ENCODE results near the gene IMPDH1.

IMPDH1 gene

GRCh38 chr7:128434413-128435326, 24.9 kb upstream of the IMPDH1 start:
- H3K36me3 ChIP-seq (ENCODE audit: control insufficient read depth in 1 of 2, insufficient read depth in 2 of 2, low read length in 2 of 2) = no peaks in the 10 kb centered on the region
- no peaks in the 10 kb centered on the region for H3K27me3 ChIP-seq (ENCODE audit: control insufficient read depth in 1 of 2, insufficient read depth in 2 of 2, low read length in 2 of 2)
- no peaks in the 10 kb centered on the region for H3K9me3 ChIP-seq (ENCODE audit: control insufficient read depth in 1 of 2, low read length in 2 of 2)
- no peak overlapping the region for H3K9ac ChIP-seq (ENCODE audit: low read depth in 1 of 2, low read length in 2 of 2)
- no peaks in the 10 kb centered on the region for H3K4me1 ChIP-seq (ENCODE audit: control insufficient read depth in 1 of 2, insufficient read depth in 2 of 2, low read length in 2 of 2)
- no peak overlapping the region for H3K4me3 ChIP-seq (ENCODE audit: low read depth in 1 of 2, low read length in 2 of 2)
- H3K27ac ChIP-seq (ENCODE audit: low read depth, low read length) = no peak overlapping the region

DNA sequence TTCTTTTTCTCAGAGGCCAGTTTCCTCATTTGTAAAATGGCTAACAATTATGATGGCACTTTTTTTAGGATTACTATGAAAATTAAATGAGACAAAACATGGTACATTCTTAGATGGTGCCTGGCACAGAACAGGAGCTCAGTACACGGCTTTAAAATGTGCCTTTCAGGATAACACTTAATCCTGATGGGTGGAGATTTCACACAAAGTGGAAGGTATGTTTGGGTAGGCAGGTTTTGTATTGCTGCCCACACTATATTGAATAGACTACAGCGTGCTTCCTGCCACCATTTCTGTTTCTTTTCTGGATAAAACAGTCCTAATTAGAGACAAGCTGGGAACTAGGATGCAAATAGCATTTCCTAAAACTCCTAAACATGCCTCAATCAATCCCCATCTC, 22.0 kb upstream of the IMPDH1 start:
- Histone ChIP-seq H3K4me3 (ENCODE audit: low read depth in 1 of 2, low read length in 2 of 2) (no peak overlapping the region), H3K9ac (ENCODE audit: low read depth in 1 of 2, low read length in 2 of 2) (no peak overlapping the region), H3K9me3 (ENCODE audit: control insufficient read depth in 1 of 2, low read length in 2 of 2) (no peaks in the 10 kb centered on the region), H3K36me3 (ENCODE audit: control insufficient read depth in 1 of 2, insufficient read depth in 2 of 2, low read length in 2 of 2) (no peaks in the 10 kb centered on the region), H3K4me1 (ENCODE audit: control insufficient read depth in 1 of 2, insufficient read depth in 2 of 2, low read length in 2 of 2) (no peaks in the 10 kb centered on the region), H3K27ac (ENCODE audit: low read depth, low read length) (no peak overlapping the region), H3K27me3 (ENCODE audit: control insufficient read depth in 1 of 2, insufficient read depth in 2 of 2, low read length in 2 of 2) (no peaks in the 10 kb centered on the region)

DNA sequence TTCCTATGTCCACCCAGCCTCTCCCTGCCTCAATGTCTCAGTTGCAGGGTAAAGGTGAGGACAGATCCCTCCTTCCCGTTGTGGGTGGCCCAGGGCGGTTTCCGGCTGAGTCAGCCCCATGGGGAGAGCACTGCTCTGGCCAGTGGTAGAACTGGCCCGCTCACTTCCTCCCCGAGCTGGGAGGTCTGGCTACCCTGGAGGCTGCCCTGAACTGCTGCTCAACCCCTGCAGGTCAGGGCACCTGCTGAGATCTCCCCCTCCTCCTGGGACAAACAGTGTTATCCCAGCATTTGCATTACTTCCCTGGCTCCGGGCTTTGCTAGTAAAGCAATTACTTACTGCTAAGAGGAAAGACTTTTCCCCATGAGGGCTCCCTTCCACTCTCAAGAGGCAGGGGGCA, 21.4 kb upstream of the IMPDH1 start:
- no peak overlapping the region for H3K27ac ChIP-seq (ENCODE audit: low read depth, low read length)
- H3K4me1 ChIP-seq (ENCODE audit: control insufficient read depth in 1 of 2, insufficient read depth in 2 of 2, low read length in 2 of 2) = no peaks in the 10 kb centered on the region
- no peak overlapping the region for H3K9ac ChIP-seq (ENCODE audit: low read depth in 1 of 2, low read length in 2 of 2)
- H3K9me3 ChIP-seq (ENCODE audit: control insufficient read depth in 1 of 2, low read length in 2 of 2) = no peaks in the 10 kb centered on the region
- H3K4me3 ChIP-seq (ENCODE audit: low read depth in 1 of 2, low read length in 2 of 2) = no peak overlapping the region
- no peaks in the 10 kb centered on the region for H3K36me3 ChIP-seq (ENCODE audit: control insufficient read depth in 1 of 2, insufficient read depth in 2 of 2, low read length in 2 of 2)
- H3K27me3 ChIP-seq (ENCODE audit: control insufficient read depth in 1 of 2, insufficient read depth in 2 of 2, low read length in 2 of 2) = no peaks in the 10 kb centered on the region

DNA sequence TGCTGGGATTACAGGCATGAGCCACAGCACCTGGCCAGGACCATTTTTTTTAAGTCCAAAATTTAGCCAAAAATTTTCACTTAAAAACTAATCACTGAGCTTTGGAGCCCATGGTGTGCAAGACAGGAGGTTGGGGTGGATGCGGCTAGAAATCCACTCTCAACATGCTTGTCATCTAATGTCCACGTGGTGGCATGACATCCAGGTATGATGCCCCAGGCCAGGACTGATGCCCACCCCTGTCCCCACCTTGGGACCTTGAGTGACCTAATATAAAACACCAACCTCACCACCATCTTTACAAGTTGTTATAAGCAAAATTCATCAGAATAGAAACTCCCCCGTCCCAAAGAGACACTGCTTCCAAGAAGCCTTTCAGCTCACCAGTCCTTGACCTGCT, 20.4 kb upstream of the IMPDH1 start:
- H3K4me3 ChIP-seq (ENCODE audit: low read depth in 1 of 2, low read length in 2 of 2) = no peak overlapping the region
- H3K9me3 ChIP-seq (ENCODE audit: control insufficient read depth in 1 of 2, low read length in 2 of 2) = no peaks in the 10 kb centered on the region
- H3K27ac ChIP-seq (ENCODE audit: low read depth, low read length) = no peak overlapping the region
- no peaks in the 10 kb centered on the region for H3K27me3 ChIP-seq (ENCODE audit: control insufficient read depth in 1 of 2, insufficient read depth in 2 of 2, low read length in 2 of 2)
- H3K4me1 ChIP-seq (ENCODE audit: control insufficient read depth in 1 of 2, insufficient read depth in 2 of 2, low read length in 2 of 2) = no peaks in the 10 kb centered on the region
- H3K36me3 ChIP-seq (ENCODE audit: control insufficient read depth in 1 of 2, insufficient read depth in 2 of 2, low read length in 2 of 2) = no peaks in the 10 kb centered on the region
- no peak overlapping the region for H3K9ac ChIP-seq (ENCODE audit: low read depth in 1 of 2, low read length in 2 of 2)

- Histone ChIP-seq H3K27ac (ENCODE audit: low read depth, low read length) (no peak overlapping the region), H3K9ac (ENCODE audit: low read depth in 1 of 2, low read length in 2 of 2) (no peak overlapping the region), H3K27me3 (ENCODE audit: control insufficient read depth in 1 of 2, insufficient read depth in 2 of 2, low read length in 2 of 2) (no peaks in the 10 kb centered on the region), H3K9me3 (ENCODE audit: control insufficient read depth in 1 of 2, low read length in 2 of 2) (no peaks in the 10 kb centered on the region), H3K4me1 (ENCODE audit: control insufficient read depth in 1 of 2, insufficient read depth in 2 of 2, low read length in 2 of 2) (no peaks in the 10 kb centered on the region), H3K4me3 (ENCODE audit: low read depth in 1 of 2, low read length in 2 of 2) (no peak overlapping the region), H3K36me3 (ENCODE audit: control insufficient read depth in 1 of 2, insufficient read depth in 2 of 2, low read length in 2 of 2) (no peaks in the 10 kb centered on the region)
Observed at GRCh38 chr7:128427289-128427891, 17.6 kb upstream of the IMPDH1 start.

DNA sequence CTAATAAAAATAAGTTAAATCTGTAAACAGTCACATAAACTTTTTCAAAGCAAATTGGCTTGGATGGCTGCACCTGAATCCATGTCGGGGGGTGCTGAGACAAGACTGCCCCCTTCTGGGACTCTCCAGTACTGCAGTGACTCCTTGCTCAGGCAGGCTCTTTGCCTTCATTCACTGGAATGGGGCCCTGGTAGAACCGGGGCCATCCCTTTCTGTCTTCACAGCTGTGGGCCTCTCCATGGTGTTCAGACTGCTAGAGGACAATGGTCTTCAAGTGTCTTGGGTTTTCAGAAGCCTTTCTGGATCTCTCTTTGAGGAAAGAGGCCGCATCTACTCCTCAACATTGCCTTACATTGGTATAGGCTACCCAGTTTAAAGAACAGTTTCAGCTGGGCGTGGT, 16.1 kb upstream of the IMPDH1 start:
- Histone ChIP-seq H3K27ac (ENCODE audit: low read depth, low read length) (no peak overlapping the region), H3K9me3 (ENCODE audit: control insufficient read depth in 1 of 2, low read length in 2 of 2) (no peaks in the 10 kb centered on the region), H3K4me3 (ENCODE audit: low read depth in 1 of 2, low read length in 2 of 2) (no peak overlapping the region), H3K27me3 (ENCODE audit: control insufficient read depth in 1 of 2, insufficient read depth in 2 of 2, low read length in 2 of 2) (no peaks in the 10 kb centered on the region), H3K9ac (ENCODE audit: low read depth in 1 of 2, low read length in 2 of 2) (no peak overlapping the region), H3K4me1 (ENCODE audit: control insufficient read depth in 1 of 2, insufficient read depth in 2 of 2, low read length in 2 of 2) (no peaks in the 10 kb centered on the region), H3K36me3 (ENCODE audit: control insufficient read depth in 1 of 2, insufficient read depth in 2 of 2, low read length in 2 of 2) (no peaks in the 10 kb centered on the region)

DNA sequence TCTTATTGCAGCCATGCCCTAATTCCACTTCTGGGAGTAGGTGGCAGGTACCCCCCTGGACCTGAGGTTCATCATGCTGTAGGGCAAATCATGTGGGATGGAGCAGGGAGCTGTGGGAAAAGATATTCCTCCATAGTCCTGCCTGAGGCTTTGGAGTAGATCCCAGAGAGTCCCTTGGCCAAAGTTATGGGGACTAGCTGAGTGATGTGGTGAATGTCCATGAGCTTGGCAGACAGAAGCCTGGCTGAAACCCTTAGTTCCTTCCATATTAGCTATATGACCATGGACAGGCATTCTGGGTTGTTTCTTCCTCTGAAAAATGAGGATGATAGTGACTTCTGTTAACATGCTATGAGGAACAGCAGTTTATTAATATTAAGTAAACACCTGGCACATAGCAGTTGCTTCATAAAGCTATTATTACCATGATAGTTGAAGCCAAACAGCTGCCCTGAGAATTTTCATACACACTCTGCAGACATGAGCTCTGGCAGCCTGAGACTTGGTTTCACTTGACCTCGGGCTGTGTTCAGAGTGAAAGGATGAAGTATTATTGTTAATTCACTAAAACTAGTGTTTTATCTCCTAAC, 15.0 kb upstream of the IMPDH1 start:
- H3K36me3 ChIP-seq (ENCODE audit: control insufficient read depth in 1 of 2, insufficient read depth in 2 of 2, low read length in 2 of 2) = no peaks in the 10 kb centered on the region
- no peak overlapping the region for H3K27ac ChIP-seq (ENCODE audit: low read depth, low read length)
- H3K4me3 ChIP-seq (ENCODE audit: low read depth in 1 of 2, low read length in 2 of 2) = no peak overlapping the region

DNA sequence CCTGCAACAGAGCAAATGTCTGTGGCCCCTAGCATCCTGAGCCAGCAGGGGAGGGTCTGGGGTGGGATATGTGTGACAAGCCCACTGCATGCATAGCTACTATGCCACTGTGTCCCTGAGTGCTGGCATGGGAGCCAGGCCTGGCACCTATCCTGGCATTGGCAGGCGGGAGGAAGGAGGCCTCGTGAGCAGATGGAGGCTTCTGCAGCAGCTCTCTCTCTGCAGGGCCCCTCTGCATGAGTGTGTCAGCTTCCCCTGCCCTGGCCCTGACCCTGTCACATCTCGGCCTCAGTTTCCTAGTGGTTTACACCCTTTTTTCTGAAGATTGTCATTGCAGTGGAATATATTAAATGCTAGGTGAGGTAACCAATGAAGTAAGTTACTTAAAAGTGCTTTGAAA, 13.1 kb upstream of the IMPDH1 start:
- Histone ChIP-seq H3K9ac (ENCODE audit: low read depth in 1 of 2, low read length in 2 of 2) (no peak overlapping the region), H3K27me3 (ENCODE audit: control insufficient read depth in 1 of 2, insufficient read depth in 2 of 2, low read length in 2 of 2) (no peaks in the 10 kb centered on the region), H3K9me3 (ENCODE audit: control insufficient read depth in 1 of 2, low read length in 2 of 2) (no peaks in the 10 kb centered on the region), H3K4me3 (ENCODE audit: low read depth in 1 of 2, low read length in 2 of 2) (no peak overlapping the region), H3K36me3 (ENCODE audit: control insufficient read depth in 1 of 2, insufficient read depth in 2 of 2, low read length in 2 of 2) (no peaks in the 10 kb centered on the region), H3K27ac (ENCODE audit: low read depth, low read length) (no peak overlapping the region), H3K4me1 (ENCODE audit: control insufficient read depth in 1 of 2, insufficient read depth in 2 of 2, low read length in 2 of 2) (no peaks in the 10 kb centered on the region)

More for the DNA sequence above, 15.0 kb upstream of the IMPDH1 start:
- H3K9ac ChIP-seq (ENCODE audit: low read depth in 1 of 2, low read length in 2 of 2) = no peak overlapping the region
- H3K9me3 ChIP-seq (ENCODE audit: control insufficient read depth in 1 of 2, low read length in 2 of 2) = no peaks in the 10 kb centered on the region
- no peaks in the 10 kb centered on the region for H3K27me3 ChIP-seq (ENCODE audit: control insufficient read depth in 1 of 2, insufficient read depth in 2 of 2, low read length in 2 of 2)
- H3K4me1 ChIP-seq (ENCODE audit: control insufficient read depth in 1 of 2, insufficient read depth in 2 of 2, low read length in 2 of 2) = no peaks in the 10 kb centered on the region

DNA sequence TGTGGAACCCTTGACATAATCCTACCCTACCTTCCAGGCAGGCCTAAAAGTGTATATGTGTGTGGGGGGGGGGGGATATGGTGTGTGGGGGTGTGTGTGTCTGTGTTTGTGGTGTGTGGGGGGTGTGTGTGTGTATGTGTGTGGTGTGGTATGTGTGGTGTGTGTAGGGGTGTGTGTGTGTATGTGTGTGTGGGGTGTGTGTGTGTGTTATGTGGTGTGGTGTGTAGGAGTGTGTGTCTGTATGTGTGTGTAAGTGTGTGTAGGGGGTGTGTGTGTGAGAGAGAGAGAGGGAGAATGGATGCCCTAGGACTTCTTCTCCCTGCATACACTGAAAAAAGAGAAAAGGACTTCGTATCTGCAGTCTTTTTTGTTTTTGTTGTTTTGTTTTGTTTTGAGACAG, 12.3 kb upstream of the IMPDH1 start:
- no peaks in the 10 kb centered on the region for H3K9me3 ChIP-seq (ENCODE audit: control insufficient read depth in 1 of 2, low read length in 2 of 2)
- H3K27ac ChIP-seq (ENCODE audit: low read depth, low read length) = no peak overlapping the region
- H3K27me3 ChIP-seq (ENCODE audit: control insufficient read depth in 1 of 2, insufficient read depth in 2 of 2, low read length in 2 of 2) = no peaks in the 10 kb centered on the region
- no peaks in the 10 kb centered on the region for H3K36me3 ChIP-seq (ENCODE audit: control insufficient read depth in 1 of 2, insufficient read depth in 2 of 2, low read length in 2 of 2)
- H3K4me3 ChIP-seq (ENCODE audit: low read depth in 1 of 2, low read length in 2 of 2) = no peak overlapping the region
- H3K4me1 ChIP-seq (ENCODE audit: control insufficient read depth in 1 of 2, insufficient read depth in 2 of 2, low read length in 2 of 2) = no peaks in the 10 kb centered on the region
- H3K9ac ChIP-seq (ENCODE audit: low read depth in 1 of 2, low read length in 2 of 2) = no peak overlapping the region

- no peak overlapping the region for H3K27ac ChIP-seq (ENCODE audit: low read depth, low read length)
- H3K4me3 ChIP-seq (ENCODE audit: low read depth in 1 of 2, low read length in 2 of 2) = no peak overlapping the region
- no peaks in the 10 kb centered on the region for H3K4me1 ChIP-seq (ENCODE audit: control insufficient read depth in 1 of 2, insufficient read depth in 2 of 2, low read length in 2 of 2)
- H3K9me3 ChIP-seq (ENCODE audit: control insufficient read depth in 1 of 2, low read length in 2 of 2) = no peaks in the 10 kb centered on the region
- H3K27me3 ChIP-seq (ENCODE audit: control insufficient read depth in 1 of 2, insufficient read depth in 2 of 2, low read length in 2 of 2) = no peaks in the 10 kb centered on the region
- no peak overlapping the region for H3K9ac ChIP-seq (ENCODE audit: low read depth in 1 of 2, low read length in 2 of 2)
- H3K36me3 ChIP-seq (ENCODE audit: control insufficient read depth in 1 of 2, insufficient read depth in 2 of 2, low read length in 2 of 2) = no peaks in the 10 kb centered on the region
Observed at GRCh38 chr7:128421384-128421783, 11.6 kb upstream of the IMPDH1 start.
